Liver (tissue), 3 donors: ENCODE measurements around the gene NUTF2.

ENCODE experiments used
- CTCF ChIP-seq: fragments of 150-350 bp; IDR thresholded peaks from 2 replicates; pipeline ENCODE4 v1.5.1; 2017; ENCODE audit warnings: improper control_type of control experiment, low read depth, low read length; ENCODE audit not compliant: missing input control
- FOXA1 ChIP-seq: IDR thresholded peaks from 2 replicates; pipeline ENCODE4 v1.6.1; 2016; ENCODE audit warnings: antibody characterized with exemption
- JUND ChIP-seq, 2 donors: IDR thresholded peaks; 2 replicates each; pipeline ENCODE4 v1.6.1; 2016; ENCODE audit warnings: antibody characterized with exemption in 2 of 2
- NR2F2 ChIP-seq: IDR thresholded peaks from 2 replicates; pipeline ENCODE4 v1.6.1; 2016; ENCODE audit warnings: antibody characterized with exemption
- RAD21 ChIP-seq, 2 donors: IDR thresholded peaks; 2 replicates each; pipeline ENCODE4 v1.6.1; 2016; ENCODE audit warnings: antibody characterized with exemption in 2 of 2, mild to moderate bottlenecking in 2 of 2
- SP1 ChIP-seq: IDR thresholded peaks from 2 replicates; pipeline ENCODE4 v1.6.1; 2018; ENCODE audit warnings: antibody characterized with exemption, mild to moderate bottlenecking
- TAF1 ChIP-seq: conservative IDR thresholded peaks from 2 replicates; pipeline ENCODE4 v1.6.1; 2016; ENCODE audit warnings: antibody characterized with exemption, mild to moderate bottlenecking
- YY1 ChIP-seq: IDR thresholded peaks from 2 replicates; pipeline ENCODE4 v1.6.1; 2016; ENCODE audit warnings: antibody characterized with exemption, mild to moderate bottlenecking
- ZBTB33 ChIP-seq: IDR thresholded peaks from 2 replicates; pipeline ENCODE4 v1.6.1; 2016; ENCODE audit warnings: antibody characterized with exemption
- TF ChIP-seq, protein P1 (sequence below): IDR thresholded peaks from 2 replicates; pipeline ENCODE4 v1.6.1; 2016; ENCODE audit warnings: antibody characterized with exemption, mild to moderate bottlenecking
- TF ChIP-seq, protein P2 (sequence below): IDR thresholded peaks from 2 replicates; pipeline ENCODE4 v1.6.1; 2016; ENCODE audit warnings: antibody characterized with exemption
- donor health status: healthy.
- donor health status: healthy.

- TF ChIP-seq, protein P1, sequence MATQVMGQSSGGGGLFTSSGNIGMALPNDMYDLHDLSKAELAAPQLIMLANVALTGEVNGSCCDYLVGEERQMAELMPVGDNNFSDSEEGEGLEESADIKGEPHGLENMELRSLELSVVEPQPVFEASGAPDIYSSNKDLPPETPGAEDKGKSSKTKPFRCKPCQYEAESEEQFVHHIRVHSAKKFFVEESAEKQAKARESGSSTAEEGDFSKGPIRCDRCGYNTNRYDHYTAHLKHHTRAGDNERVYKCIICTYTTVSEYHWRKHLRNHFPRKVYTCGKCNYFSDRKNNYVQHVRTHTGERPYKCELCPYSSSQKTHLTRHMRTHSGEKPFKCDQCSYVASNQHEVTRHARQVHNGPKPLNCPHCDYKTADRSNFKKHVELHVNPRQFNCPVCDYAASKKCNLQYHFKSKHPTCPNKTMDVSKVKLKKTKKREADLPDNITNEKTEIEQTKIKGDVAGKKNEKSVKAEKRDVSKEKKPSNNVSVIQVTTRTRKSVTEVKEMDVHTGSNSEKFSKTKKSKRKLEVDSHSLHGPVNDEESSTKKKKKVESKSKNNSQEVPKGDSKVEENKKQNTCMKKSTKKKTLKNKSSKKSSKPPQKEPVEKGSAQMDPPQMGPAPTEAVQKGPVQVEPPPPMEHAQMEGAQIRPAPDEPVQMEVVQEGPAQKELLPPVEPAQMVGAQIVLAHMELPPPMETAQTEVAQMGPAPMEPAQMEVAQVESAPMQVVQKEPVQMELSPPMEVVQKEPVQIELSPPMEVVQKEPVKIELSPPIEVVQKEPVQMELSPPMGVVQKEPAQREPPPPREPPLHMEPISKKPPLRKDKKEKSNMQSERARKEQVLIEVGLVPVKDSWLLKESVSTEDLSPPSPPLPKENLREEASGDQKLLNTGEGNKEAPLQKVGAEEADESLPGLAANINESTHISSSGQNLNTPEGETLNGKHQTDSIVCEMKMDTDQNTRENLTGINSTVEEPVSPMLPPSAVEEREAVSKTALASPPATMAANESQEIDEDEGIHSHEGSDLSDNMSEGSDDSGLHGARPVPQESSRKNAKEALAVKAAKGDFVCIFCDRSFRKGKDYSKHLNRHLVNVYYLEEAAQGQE: no peak
- TF ChIP-seq YY1: no peak
- no peak for TF ChIP-seq CTCF
- no peak for TF ChIP-seq RAD21 (IDR thresholded peaks at IDR 0.05)
- no peak for TF ChIP-seq SP1
- TF ChIP-seq, protein P2, sequence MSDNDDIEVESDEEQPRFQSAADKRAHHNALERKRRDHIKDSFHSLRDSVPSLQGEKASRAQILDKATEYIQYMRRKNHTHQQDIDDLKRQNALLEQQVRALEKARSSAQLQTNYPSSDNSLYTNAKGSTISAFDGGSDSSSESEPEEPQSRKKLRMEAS: no peak
- TF ChIP-seq JUND (IDR thresholded peaks at IDR 0.05): no peak
- no peak for TF ChIP-seq TAF1
- TF ChIP-seq ZBTB33: no peak
- no peak for TF ChIP-seq FOXA1
- TF ChIP-seq NR2F2: no peak
Observed at GRCh38 chr16:67861877-67862276, 15.1 kb downstream of the NUTF2 start.
